Transverse colon (tissue), 4 donors: ENCODE data around the gene ZNF229. TPM values are rescaled to one million over a fixed set of nuclear protein-coding genes. Genes with fewer than 3 reads are reported as not detected.
"Not testable (repeated sequence)": the region's sequence is repeated elsewhere in the genome, so short reads cannot be mapped to it uniquely, and the experiment has no call there.

ENCODE experiments used
- DNase-seq: peaks from one replicate; pipeline ENCODE4 v3.0.0-alpha.2; 2019
- H3K27ac ChIP-seq, 4 donors: fragments of 200-600 bp; sonication (generic); 2 replicates each; pipeline ENCODE4 v1.5.1; 2016 to 2018; ENCODE audit warnings: inconsistent platforms in 4 of 4
- H3K27me3 ChIP-seq: fragments of 200-600 bp; sonication (generic); 2 replicates; pipeline ENCODE4 v1.5.1; 2017; ENCODE audit warnings: inconsistent platforms
- H3K36me3 ChIP-seq, 4 donors: fragments of 200-600 bp; sonication (generic); 2 replicates each; pipeline ENCODE4 v1.5.1; 2017 to 2019; ENCODE audit warnings: inconsistent platforms in 4 of 4
- H3K4me1 ChIP-seq, 4 donors: fragments of 200-600 bp; sonication (generic); 2 replicates each; pipeline ENCODE4 v1.5.1; 2017 to 2020; ENCODE audit warnings: inconsistent platforms in 4 of 4
- H3K4me3 ChIP-seq, 4 donors: fragments of 200-600 bp; sonication (generic); 1 replicate in 1 of 4; 2 replicates in 3 of 4; pipeline versions ENCODE4 v1.5.1 to v1.6.1; 2017 to 2019; ENCODE audit warnings: inconsistent platforms in 4 of 4
- H3K9me3 ChIP-seq, 2 donors: fragments of 200-600 bp; sonication (generic); 2 replicates each; pipeline ENCODE4 v1.5.1; 2017 to 2019; ENCODE audit warnings: inconsistent platforms in 2 of 2
- CTCF ChIP-seq, 5 experiments: fragments of 200-600 bp in 3 of 5; fragments of 450-650 bp in 2 of 5; sonication (generic) in 3 of 5; IDR thresholded peaks; 1 replicate in 2 of 5; 2 replicates in 3 of 5; pipeline ENCODE4 v1.5.1; 2016 to 2017; ENCODE audit warnings: antibody characterized with exemption in 5 of 5, inconsistent platforms in 3 of 5, mild to moderate bottlenecking in 2 of 5, moderate library complexity in 1 of 5
- EP300 ChIP-seq: sonication (generic); formaldehyde crosslinking; IDR thresholded peaks from one replicate; pipeline ENCODE4 v1.6.1; 2017; ENCODE audit warnings: antibody characterized with exemption, low read depth
- POLR2A ChIP-seq: fragments of 450-650 bp; IDR thresholded peaks from one replicate; pipeline ENCODE4 v1.6.1; 2016; ENCODE audit warnings: antibody characterized with exemption, mild to moderate bottlenecking, moderate library complexity
- POLR2AphosphoS5 ChIP-seq, 3 donors: sonication (generic); formaldehyde crosslinking; IDR thresholded peaks; one replicate each; pipeline ENCODE4 v1.6.1; 2016; ENCODE audit warnings: antibody characterized with exemption in 3 of 3
- WGBS, 2 donors: methylation state at CpG; one replicate each; pipeline ENCODE4 v1.1.5; 2018; ENCODE audit warnings: low coverage in 1 of 2; 5-methylcytosine and 5-hydroxymethylcytosine counted together
- in situ Hi-C, 4 donors: fragments of 200-750 bp; cut with MboI; loops; one replicate each; pipeline versions ENCODE4 v1.15.0 to v1.15.1; 2017; ENCODE audit warnings: low sequenced_read_pairs in 3 of 4, low pct_ligation_motif_present in 1 of 4, low pct_unique_long_range_greater_than_20kb in 1 of 4
- intact Hi-C: fragments of 100-400 bp; cut with DNase I; formaldehyde crosslinking; loops from one replicate; pipeline ENCODE4 v1.15.1; 2023; ENCODE audit warnings: low total_unique reads
- total RNA-seq, 4 donors: library from RNA; depleted of rRNA; stranded (reverse); fragments of >200 nt; gene quantifications; one replicate each; pipeline ENCODE4 v1.1.0, GENCODE V29; 2016

ZNF229 gene
- 1 to 10 TPM in 2 of 4 donors, under 1 TPM in 2; 0.64 to 7.1 (median 1.1) TPM for total RNA-seq

GRCh38 chr19:44447916-44448674, at the start of gene ZNF229:
ZNF229 (minus strand) TSS chr19:44448472; CDS start chr19:44442847, 5,625 bp downstream.
- H3K4me1 ChIP-seq: peaks cover 0 to 6% (median 2%) of the 10 kb centered on the region in 4 donors
- WGBS, 2 donors: 19% methylated on average over 45 of the region's 45 CpGs; no CpG with 5 or more reads in 1 of the 2 donors
- peak within 1 kb of the TSS; percentile 18 to 54 (median 39) for H3K4me3 ChIP-seq
- peak within 1 kb of the TSS in 1 of 4 donors; percentile 30 for H3K27ac ChIP-seq
- no peaks in the 10 kb centered on the region for H3K36me3 ChIP-seq
- in situ Hi-C loops (no loop called here), intact Hi-C loops (no loop called here)
- TF ChIP-seq POLR2AphosphoS5 (IDR thresholded peaks at IDR 0.05) (peak in 1 of 3 donors; percentile 15), EP300 (no peak)
- peaks cover 31 to 34% of the 10 kb centered on the region in 2 donors for H3K9me3 ChIP-seq
- peak; percentile 72 for DNase-seq
- H3K27me3 ChIP-seq: no peaks in the 10 kb centered on the region

GRCh38 chr19:44496711-44497110, 48.4 kb upstream of the ZNF229 start:
- Histone ChIP-seq H3K27ac (no peak overlapping the region), H3K4me3 (no peak overlapping the region), H3K4me1 (peaks cover 3 to 14% (median 11%) of the 10 kb centered on the region in 4 donors), H3K9me3 (peaks cover 50 to 60% of the 10 kb centered on the region in 2 donors), H3K27me3 (no peaks in the 10 kb centered on the region), H3K36me3 (peaks cover 4 to 61% (median 32%) of the 10 kb centered on the region in 4 donors)
- 97 to 100% methylated on average over 1 of the region's 1 CpG for WGBS, 2 donors
- intact Hi-C loops: no loop called here
- no peak for DNase-seq
- in situ Hi-C loops: no loop called here
- TF ChIP-seq EP300 (no peak), CTCF (IDR thresholded peaks at IDR 0.05) (no peak), POLR2AphosphoS5 (IDR thresholded peaks at IDR 0.05) (no peak), POLR2A (no peak)

- Histone ChIP-seq H3K27ac (no peak overlapping the region), H3K4me3 (no peak overlapping the region), H3K27me3 (no peaks in the 10 kb centered on the region), H3K36me3 (peaks cover 14 to 78% (median 45%) of the 10 kb centered on the region in 4 donors), H3K4me1 (no peaks in the 10 kb centered on the region), H3K9me3 (peaks cover 97 to 98% of the 10 kb centered on the region in 2 donors)
- TF ChIP-seq POLR2AphosphoS5 (IDR thresholded peaks at IDR 0.05) (no peak), CTCF (IDR thresholded peaks at IDR 0.05) (no peak), EP300 (no peak), POLR2A (no peak)
- WGBS, 2 donors: 87 to 98% methylated on average over 7 of the region's 7 CpGs
- in situ Hi-C loops: no loop called here
- no peak for DNase-seq
- intact Hi-C loops: no loop called here
These were observed 28.5 kb upstream of the ZNF229 start for GRCh38 chr19:44476559-44477408.

GRCh38 chr19:44468730-44469129, 20.5 kb upstream of the ZNF229 start:
- 73 to 86% methylated on average over 5 of the region's 5 CpGs for WGBS, 2 donors

GRCh38 chr19:44462600-44463286, 14.5 kb upstream of the ZNF229 start:
- H3K27ac ChIP-seq, DNase-seq, H3K36me3 ChIP-seq, H3K4me1 ChIP-seq, H3K27me3 ChIP-seq, intact Hi-C loops, in situ Hi-C loops, H3K4me3 ChIP-seq: not testable (repeated sequence)
- peaks cover 25 to 26% of the 10 kb centered on the region in 2 donors for H3K9me3 ChIP-seq
- 44 to 53% methylated on average over 3 of the region's 3 CpGs for WGBS, 2 donors

More at GRCh38 chr19:44468730-44469129, 20.5 kb upstream of the ZNF229 start:
- DNase-seq, intact Hi-C loops, H3K27me3 ChIP-seq, H3K27ac ChIP-seq, H3K4me1 ChIP-seq, in situ Hi-C loops, H3K36me3 ChIP-seq, H3K4me3 ChIP-seq: not testable (repeated sequence)
- H3K9me3 ChIP-seq: peaks cover 64 to 66% of the 10 kb centered on the region in 2 donors

- H3K4me3 ChIP-seq, H3K27me3 ChIP-seq, DNase-seq, in situ Hi-C loops, H3K4me1 ChIP-seq, H3K27ac ChIP-seq, intact Hi-C loops, H3K36me3 ChIP-seq: not testable (repeated sequence)
- 85% methylated on average over 4 of the region's 13 CpGs; no CpG with 5 or more reads in 1 of the 2 donors for WGBS, 2 donors
- peaks cover 14 to 32% of the 10 kb centered on the region in 2 donors for H3K9me3 ChIP-seq
These were observed 7.7 kb upstream of the ZNF229 start for GRCh38 chr19:44456016-44456415.
